Ovary (tissue), 9 donors: ENCODE results near the gene P4HB. TPM values are rescaled to one million over a fixed set of nuclear protein-coding genes. Genes with fewer than 3 reads are reported as not detected.
"Not testable (repeated sequence)": the region's sequence is repeated elsewhere in the genome, so short reads cannot be mapped to it uniquely, and the experiment has no call there.

Experiments
- DNase-seq, 5 donors: peaks; one replicate each; pipeline ENCODE4 v3.0.0-alpha.2; 2019 to 2020
- H3K27ac ChIP-seq, 2 donors: fragments of 200-600 bp; one replicate each; pipeline versions ENCODE4 v1.5.1 to v1.8.0; 2019 to 2022
- H3K27me3 ChIP-seq: fragments of 200-600 bp; one replicate; pipeline ENCODE4 v1.8.0; 2022
- H3K36me3 ChIP-seq: fragments of 200-600 bp; sonication (generic); one replicate; pipeline ENCODE4 v1.5.1; 2019
- H3K4me1 ChIP-seq: one replicate; pipeline ENCODE4 v1.8.1; 2013; ENCODE audit warnings: mild to moderate bottlenecking, moderate library complexity; ENCODE audit not compliant: insufficient read depth
- H3K4me3 ChIP-seq: fragments of 200-600 bp; sonication (generic); one replicate; pipeline ENCODE4 v1.5.1; 2017
- H3K9me3 ChIP-seq, 2 donors: fragments of 200-600 bp in 1 of 2; sonication (generic) in 1 of 2; one replicate each; pipeline versions ENCODE4 v1.5.1 to v1.8.1; 2013 to 2019; ENCODE audit warnings: mild to moderate bottlenecking in 1 of 2, moderate library complexity in 1 of 2
- EP300 ChIP-seq: sonication (generic); formaldehyde crosslinking; IDR thresholded peaks from one replicate; pipeline ENCODE4 v1.6.1; 2017; ENCODE audit warnings: antibody characterized with exemption
- POLR2A ChIP-seq: fragments of 450-650 bp; IDR thresholded peaks from one replicate; pipeline ENCODE4 v1.6.1; 2017; ENCODE audit warnings: antibody characterized with exemption, mild to moderate bottlenecking, moderate library complexity
- WGBS, 3 donors: extraction: QIAGEN DNeasy Blood & Tissue Kit in 1 of 3; methylation state at CpG; one replicate each; pipeline versions ENCODE4 v1.1.5 to v1.1.7; 2013 to 2017; 5-methylcytosine and 5-hydroxymethylcytosine counted together
- intact Hi-C, 4 donors: fragments of 100-400 bp; cut with DNase I; formaldehyde crosslinking; loops; one replicate each; pipeline versions ENCODE4 v1.11.0 to v1.15.1; 2022 to 2023
- polyA plus RNA-seq, 2 donors: library from polyadenylated mRNA; stranded (reverse); fragments of 200-250 nt in 1 of 2; fragments of 350-450 nt in 1 of 2; fragmentation: Illumina TruSeq in 1 of 2; extraction: RNeasy Lipid Tissue Mini Kit (QIAGEN cat#74804) in 1 of 2; gene quantifications; one replicate each; pipeline ENCODE4 v1.2.3, GENCODE V29; 2013 to 2014
- total RNA-seq, 7 donors: library from RNA; depleted of rRNA in 2 of 7; stranded (reverse); fragments of >200 nt in 2 of 7; fragmentation: NEBNext Ultra II Directional in 3 of 7; extraction: Animal tissue kit (Norgen Biotek cat#: 25700) in 3 of 7; gene quantifications; one replicate each; pipeline versions ENCODE4 v1.1.0 to v1.2.4, GENCODE V29; 2016 to 2023
- TF ChIP-seq, protein P1 (sequence below), 3 donors: fragments of 450-650 bp in 2 of 3; fragments of 200-600 bp in 1 of 3; IDR thresholded peaks; one replicate each; pipeline versions ENCODE4 v1.5.1 to v1.8.0; 2016 to 2022; ENCODE audit warnings: antibody characterized with exemption in 3 of 3, mild to moderate bottlenecking in 1 of 3
- donor health status: DM: no; HTN: no; CAD: no; lungs with moderate emphysema.
- donor health status: DM: no; HTN: no; CAD: no.
- donor health status: Bipolar disorder and iron deficiency.
- donor health status: DM: yes; HTN: yes; CAD: no.
- donor health status: DM: no; HTN: no; CAD: no.
- donor health status: DM: yes; HTN: yes; CAD: no.

P4HB gene
- total and polyA plus RNA-seq, 9 donors, result 222 to 2,080 (median 312) TPM

DNA sequence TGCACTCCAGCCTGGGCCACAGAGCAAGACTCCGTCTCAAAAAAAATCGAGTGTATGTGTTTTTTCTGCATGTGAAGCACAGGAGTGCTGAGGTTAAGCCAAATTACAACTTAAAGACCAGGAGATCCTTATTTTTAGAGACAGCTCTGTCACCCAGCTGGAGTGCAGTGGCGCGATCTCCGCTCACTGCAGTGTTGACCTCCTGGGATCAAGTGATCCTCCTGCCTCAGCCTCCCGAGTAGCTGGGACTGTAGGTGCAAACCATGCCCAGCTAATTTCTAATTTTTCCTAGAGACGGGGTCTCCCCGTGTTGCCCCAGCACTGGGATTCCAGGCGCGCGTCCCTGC, 18.0 kb downstream of the P4HB start:
- 87 to 95% (median 92%) methylated on average over 11 of the region's 11 CpGs for WGBS, 3 donors
- peaks cover 12% of the 10 kb centered on the region for H3K4me1 ChIP-seq
- H3K4me3 ChIP-seq, result no peak overlapping the region
- no peaks in the 10 kb centered on the region for H3K36me3 ChIP-seq
- TF ChIP-seq, protein P1, sequence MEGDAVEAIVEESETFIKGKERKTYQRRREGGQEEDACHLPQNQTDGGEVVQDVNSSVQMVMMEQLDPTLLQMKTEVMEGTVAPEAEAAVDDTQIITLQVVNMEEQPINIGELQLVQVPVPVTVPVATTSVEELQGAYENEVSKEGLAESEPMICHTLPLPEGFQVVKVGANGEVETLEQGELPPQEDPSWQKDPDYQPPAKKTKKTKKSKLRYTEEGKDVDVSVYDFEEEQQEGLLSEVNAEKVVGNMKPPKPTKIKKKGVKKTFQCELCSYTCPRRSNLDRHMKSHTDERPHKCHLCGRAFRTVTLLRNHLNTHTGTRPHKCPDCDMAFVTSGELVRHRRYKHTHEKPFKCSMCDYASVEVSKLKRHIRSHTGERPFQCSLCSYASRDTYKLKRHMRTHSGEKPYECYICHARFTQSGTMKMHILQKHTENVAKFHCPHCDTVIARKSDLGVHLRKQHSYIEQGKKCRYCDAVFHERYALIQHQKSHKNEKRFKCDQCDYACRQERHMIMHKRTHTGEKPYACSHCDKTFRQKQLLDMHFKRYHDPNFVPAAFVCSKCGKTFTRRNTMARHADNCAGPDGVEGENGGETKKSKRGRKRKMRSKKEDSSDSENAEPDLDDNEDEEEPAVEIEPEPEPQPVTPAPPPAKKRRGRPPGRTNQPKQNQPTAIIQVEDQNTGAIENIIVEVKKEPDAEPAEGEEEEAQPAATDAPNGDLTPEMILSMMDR (IDR thresholded peaks at IDR 0.05), result no peak
- TF ChIP-seq POLR2A, result no peak
- TF ChIP-seq EP300, result no peak
- DNase-seq, result no peak
- no peak overlapping the region for H3K27ac ChIP-seq
- no peaks in the 10 kb centered on the region for H3K27me3 ChIP-seq
- no peaks in the 10 kb centered on the region for H3K9me3 ChIP-seq
- intact Hi-C loops, result no loop called here

- DNase-seq, result no peak
- H3K27ac ChIP-seq, result peak overlapping the region in 1 of 2 donors; percentile 2
- H3K9me3 ChIP-seq, result no peaks in the 10 kb centered on the region
- no peaks in the 10 kb centered on the region for H3K27me3 ChIP-seq
- H3K4me3 ChIP-seq, result no peak overlapping the region
- TF ChIP-seq POLR2A (no peak), EP300 (no peak)
- TF ChIP-seq, protein P1 (IDR thresholded peaks at IDR 0.05), result no peak
- WGBS, 3 donors, result 86 to 93% (median 86%) methylated on average over 15 of the region's 15 CpGs
- peaks cover 12% of the 10 kb centered on the region for H3K4me1 ChIP-seq
- intact Hi-C loops, result no loop called here
- no peaks in the 10 kb centered on the region for H3K36me3 ChIP-seq
These were observed 18.5 kb downstream of the P4HB start for GRCh38 chr17:81841866-81842265.

GRCh38 chr17:81840826-81841778, 19.2 kb downstream of the P4HB start:
- H3K27me3 ChIP-seq, result no peaks in the 10 kb centered on the region
- intact Hi-C loops, result no loop called here
- peak in 1 of 5 donors; percentile 57 for DNase-seq
- H3K36me3 ChIP-seq, result no peaks in the 10 kb centered on the region
- H3K27ac ChIP-seq, result peak overlapping the region in 1 of 2 donors; percentile 2
- H3K4me3 ChIP-seq, result no peak overlapping the region
- H3K9me3 ChIP-seq, result no peaks in the 10 kb centered on the region
- peaks cover 12% of the 10 kb centered on the region for H3K4me1 ChIP-seq
- 30 to 59% (median 36%) methylated on average over 37 to 40 of the region's 40 CpGs for WGBS, 3 donors
- no peak for TF ChIP-seq POLR2A
- TF ChIP-seq, protein P1 (IDR thresholded peaks at IDR 0.05), result no peak
- no peak for TF ChIP-seq EP300

- H3K27me3 ChIP-seq, result not testable (repeated sequence)
These were observed 20.3 kb downstream of the P4HB start for GRCh38 chr17:81840059-81840458.

DNA sequence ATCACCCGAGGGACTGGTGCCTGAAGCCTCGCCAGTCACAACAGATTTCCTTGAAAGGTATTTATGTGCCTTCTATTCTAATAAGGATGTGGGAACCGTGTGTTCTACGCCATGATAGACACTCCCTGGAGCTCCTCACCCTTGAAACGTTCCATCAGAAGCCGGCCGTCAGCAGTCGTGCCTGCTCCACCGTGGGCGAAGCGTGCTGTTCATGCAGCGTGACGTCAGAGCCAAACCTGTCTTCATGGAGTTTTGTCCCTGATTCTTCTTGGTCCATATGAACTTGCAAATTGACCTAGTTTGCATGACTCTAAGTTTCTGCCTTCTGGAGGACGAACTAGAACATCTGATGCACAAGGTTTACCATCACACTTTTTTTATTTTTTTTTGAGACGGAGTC, 21.0 kb downstream of the P4HB start:
- H3K27ac ChIP-seq, result no peak overlapping the region
- no peak for TF ChIP-seq EP300
- TF ChIP-seq POLR2A, result no peak
- TF ChIP-seq, protein P1 (IDR thresholded peaks at IDR 0.05), result no peak
- no peaks in the 10 kb centered on the region for H3K27me3 ChIP-seq
- WGBS, 3 donors, result 81 to 82% (median 82%) methylated on average over 14 to 15 of the region's 15 CpGs
- peaks cover 12% of the 10 kb centered on the region for H3K4me1 ChIP-seq
- no peaks in the 10 kb centered on the region for H3K36me3 ChIP-seq
- H3K4me3 ChIP-seq, result no peak overlapping the region
- intact Hi-C loops, result no loop called here
- no peak for DNase-seq
- H3K9me3 ChIP-seq, result no peaks in the 10 kb centered on the region

More at GRCh38 chr17:81840059-81840458, 20.3 kb downstream of the P4HB start:
- 92 to 97% (median 92%) methylated on average over 5 of the region's 5 CpGs for WGBS, 3 donors
- H3K9me3 ChIP-seq, H3K36me3 ChIP-seq, H3K4me3 ChIP-seq, DNase-seq, intact Hi-C loops, H3K27ac ChIP-seq: not testable (repeated sequence)
- peaks cover 12% of the 10 kb centered on the region for H3K4me1 ChIP-seq
